BJ (cell line): Measurements from ENCODE around the gene CTBS. TPM values are rescaled to one million over a fixed set of nuclear protein-coding genes. Genes with fewer than 3 reads are reported as not detected.

Source experiments
- CTCF ChIA-PET: fragments of 350-600 bp; formaldehyde crosslinking; extraction: SDS; loops from one replicate; lab custom pipeline; 2021; ENCODE audit warnings: antibody characterized with exemption, inconsistent platforms; lab: Yijun Ruan, JAX
- POLR2A ChIA-PET: fragments of 300-600 bp; sonication (Branson Sonifier 250); formaldehyde crosslinking; extraction: SDS; loops from one replicate; lab custom pipeline; 2021; ENCODE audit warnings: antibody characterized with exemption; lab: Charles Lee
- DNase-seq: peaks from one replicate; pipeline ENCODE4 v3.0.0-alpha.2; 2011; ENCODE audit warnings: low read depth
- H3K27me3 ChIP-seq: 2 replicates; pipeline ENCODE4 v1.6.0; 2011; ENCODE audit warnings: low read length; ENCODE audit not compliant: control insufficient read depth, insufficient read depth
- H3K36me3 ChIP-seq: 2 replicates; pipeline ENCODE4 v1.5.1; 2011; ENCODE audit warnings: low read length; ENCODE audit not compliant: control insufficient read depth, insufficient read depth
- H3K4me3 ChIP-seq: 2 replicates; pipeline ENCODE4 v1.5.1; 2011; ENCODE audit warnings: low read depth, mild to moderate bottlenecking, control low read depth, low read length
- CTCF ChIP-seq: IDR thresholded peaks from 2 replicates; pipeline ENCODE4 v1.5.1; 2011; ENCODE audit warnings: low read depth, mild to moderate bottlenecking, control low read depth, inconsistent platforms, low read length, moderate library complexity; ENCODE audit not compliant: insufficient read depth
- polyA minus RNA-seq: library from RNA; depleted of rRNA, polyadenylated mRNA; stranded (reverse); fragments of >200 nt; gene quantifications from 2 replicates; pipeline ENCODE4 v1.2.3, GENCODE V29; 2011; rRNA and poly(A)+ RNA removed
- polyA plus RNA-seq: library from polyadenylated mRNA; depleted of rRNA; stranded (reverse); fragments of >200 nt; gene quantifications from 2 replicates; pipeline ENCODE4 v1.2.3, GENCODE V29; 2011; rRNA removed

Gene CTBS, protein sequence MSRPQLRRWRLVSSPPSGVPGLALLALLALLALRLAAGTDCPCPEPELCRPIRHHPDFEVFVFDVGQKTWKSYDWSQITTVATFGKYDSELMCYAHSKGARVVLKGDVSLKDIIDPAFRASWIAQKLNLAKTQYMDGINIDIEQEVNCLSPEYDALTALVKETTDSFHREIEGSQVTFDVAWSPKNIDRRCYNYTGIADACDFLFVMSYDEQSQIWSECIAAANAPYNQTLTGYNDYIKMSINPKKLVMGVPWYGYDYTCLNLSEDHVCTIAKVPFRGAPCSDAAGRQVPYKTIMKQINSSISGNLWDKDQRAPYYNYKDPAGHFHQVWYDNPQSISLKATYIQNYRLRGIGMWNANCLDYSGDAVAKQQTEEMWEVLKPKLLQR
- 14.4 and 25.3 TPM in 2 replicates for polyA plus RNA-seq
- polyA minus RNA-seq = 4.7 and 6.3 TPM in 2 replicates

- H3K36me3 ChIP-seq = no peaks in the 10 kb centered on the region
- POLR2A ChIA-PET = interaction anchor here (0.6 to 1.3 kb wide), 4 partner anchors 29 to 148 kb away, joined by 3 to 14 read pairs (median 4); partner anchors contain the start of gene SPATA1
Measured at GRCh38 chr1:84573967-84574842, at the start of gene CTBS. TSS of gene CTBS (minus strand) at chr1:84574440. CDS start at chr1:84574415, 25 bp downstream.

DNA sequence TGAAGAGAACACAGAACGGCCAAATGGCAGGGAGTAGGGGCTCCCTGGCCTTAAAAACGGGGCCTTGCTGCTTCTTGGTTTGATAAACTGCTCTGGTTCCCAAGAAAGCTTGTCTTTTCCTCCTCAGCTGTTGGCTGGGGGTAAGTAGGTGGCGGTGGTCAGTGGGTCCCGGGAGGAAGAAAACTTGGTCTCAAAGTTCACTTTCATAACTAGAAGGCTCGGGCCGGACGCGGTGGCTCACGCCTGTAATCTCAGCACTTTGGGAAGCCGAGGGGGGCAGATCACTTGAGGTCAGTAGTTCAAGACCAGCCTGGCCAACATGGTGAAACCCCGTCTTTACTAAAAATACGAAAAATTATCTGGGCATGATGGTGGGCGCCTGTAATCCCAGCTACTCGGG, 47.3 kb upstream of the CTBS start:
- Histone ChIP-seq H3K27me3 (no peaks in the 10 kb centered on the region), H3K36me3 (no peaks in the 10 kb centered on the region), H3K4me3 (no peak overlapping the region)
- DNase-seq = no peak
- CTCF ChIA-PET = interaction anchor here (0.7 to 1.7 kb wide), 9 partner anchors 8 to 133 kb away, joined by 3 to 7 read pairs (median 4); no protein-coding TSS in a partner anchor
- TF ChIP-seq CTCF = no peak
- POLR2A ChIA-PET = no interaction called here

More at GRCh38 chr1:84573967-84574842, at the start of gene CTBS:
- CTCF ChIA-PET = interaction anchor here (0.6 to 1.7 kb wide), 11 partner anchors 9 to 361 kb away, joined by 3 to 5 read pairs (median 3); no protein-coding TSS in a partner anchor
- H3K4me3 ChIP-seq = peak within 1 kb of the TSS; percentile 78
- DNase-seq = peak; percentile 23
- TF ChIP-seq CTCF = no peak
- no peaks in the 10 kb centered on the region for H3K27me3 ChIP-seq

- DNase-seq = no peak
- Histone ChIP-seq H3K27me3 (no peaks in the 10 kb centered on the region), H3K4me3 (peak overlapping the region; percentile 51), H3K36me3 (no peaks in the 10 kb centered on the region)
- TF ChIP-seq CTCF = peak; percentile 70
- POLR2A ChIA-PET = no interaction called here
- CTCF ChIA-PET = interaction anchor here (0.6 to 2.6 kb wide), 24 partner anchors 8 to 715 kb away, joined by 3 to 16 read pairs (median 4); partner anchors contain the start of gene CTBS
Measured at GRCh38 chr1:84620720-84621313, 46.6 kb upstream of the CTBS start.

- no peak overlapping the region for H3K4me3 ChIP-seq
Measured at GRCh38 chr1:84619383-84620102, 45.3 kb upstream of the CTBS start.

More at GRCh38 chr1:84619383-84620102, 45.3 kb upstream of the CTBS start:
- Histone ChIP-seq H3K36me3 (no peaks in the 10 kb centered on the region), H3K27me3 (no peaks in the 10 kb centered on the region)
- ChIA-PET POLR2A (no interaction called here), CTCF (interaction anchor here (0.7 to 2.6 kb wide), 16 partner anchors 9 to 713 kb away, joined by 3 to 16 read pairs (median 4); partner anchors contain the start of genes GNG5 and SPATA1)
- TF ChIP-seq CTCF = no peak
- peak; percentile 65 for DNase-seq
